Amniotic epithelial cell (primary cell): ENCODE results near the gene MYLK4.

ENCODE experiments used
- DNase-seq: peaks from one replicate; pipeline ENCODE4 v3.0.0-alpha.2; 2010; ENCODE audit warnings: low read depth

The MYLK4 gene

GRCh38 chr6:2695454-2696095, 55.1 kb downstream of the MYLK4 start:
- peak; percentile 38 for DNase-seq

GRCh38 chr6:2693231-2693630, 57.5 kb downstream of the MYLK4 start:
- DNase-seq: no peak

GRCh38 chr6:2688401-2689064, 62.2 kb downstream of the MYLK4 start:
- peak; percentile 80 for DNase-seq

GRCh38 chr6:2687456-2687855, 63.3 kb downstream of the MYLK4 start:
- no peak for DNase-seq

GRCh38 chr6:2686515-2686914, 64.2 kb downstream of the MYLK4 start:
- no peak for DNase-seq

GRCh38 chr6:2684766-2685754, 65.7 kb downstream of the MYLK4 start:
- DNase-seq: no peak

GRCh38 chr6:2684103-2684749, 66.5 kb downstream of the MYLK4 start:
- peak; percentile 20 for DNase-seq

GRCh38 chr6:2680264-2680922, 70.3 kb downstream of the MYLK4 start:
- no peak for DNase-seq

GRCh38 chr6:2677080-2677593, 73.6 kb downstream of the MYLK4 start:
- DNase-seq: no peak

- DNase-seq: no peak
These were observed 74.7 kb downstream of the MYLK4 start for GRCh38 chr6:2676048-2676447.

GRCh38 chr6:2674857-2675256, 75.9 kb downstream of the MYLK4 start:
- DNase-seq: no peak

GRCh38 chr6:2669067-2669700, 81.5 kb downstream of the MYLK4 start:
- no peak for DNase-seq

- DNase-seq: no peak
These were observed 83.1 kb downstream of the MYLK4 start for GRCh38 chr6:2667617-2668016.

GRCh38 chr6:2666906-2667575, 83.7 kb downstream of the MYLK4 start:
- DNase-seq: no peak

- no peak for DNase-seq
These were observed 85.3 kb downstream of the MYLK4 start for GRCh38 chr6:2665146-2666070.

GRCh38 chr6:2663123-2663522, 87.6 kb downstream of the MYLK4 start:
- DNase-seq: no peak

- no peak for DNase-seq
These were observed 89.1 kb downstream of the MYLK4 start for GRCh38 chr6:2661651-2662050.

GRCh38 chr6:2659882-2660281, 90.8 kb downstream of the MYLK4 start:
- DNase-seq: peak; percentile 14

- DNase-seq: no peak
These were observed 91.3 kb downstream of the MYLK4 start for GRCh38 chr6:2659381-2659780.
